HEK293 (cell line): ENCODE data around the gene DSN1.

Source experiments
- BCL11B ChIP-seq: fragments of 450-650 bp; formaldehyde crosslinking; IDR thresholded peaks from 2 replicates; pipeline ENCODE4 v1.5.1; 2016; ENCODE audit warnings: low read depth, missing biosample characterization, missing genetic modification characterization
- FEZF1 ChIP-seq: fragments of 450-650 bp; formaldehyde crosslinking; IDR thresholded peaks from 2 replicates; pipeline ENCODE4 v1.5.1; 2016; ENCODE audit warnings: missing biosample characterization, missing genetic modification characterization
- GLI4 ChIP-seq: fragments of 450-650 bp; formaldehyde crosslinking; IDR thresholded peaks from 2 replicates; pipeline ENCODE4 v1.5.1; 2016; ENCODE audit warnings: missing biosample characterization, missing genetic modification characterization
- GLIS2 ChIP-seq: fragments of 450-650 bp; formaldehyde crosslinking; IDR thresholded peaks from 2 replicates; pipeline ENCODE4 v1.5.1; 2016; ENCODE audit warnings: missing biosample characterization, missing genetic modification characterization
- KLF8 ChIP-seq: fragments of 450-650 bp; formaldehyde crosslinking; IDR thresholded peaks from 2 replicates; pipeline ENCODE4 v1.5.1; 2016; ENCODE audit warnings: missing biosample characterization, missing genetic modification characterization
- PRDM1 ChIP-seq: fragments of 450-650 bp; formaldehyde crosslinking; IDR thresholded peaks from 2 replicates; pipeline ENCODE4; 2016; ENCODE audit warnings: missing biosample characterization, missing genetic modification characterization
- SCRT1 ChIP-seq: fragments of 450-650 bp; formaldehyde crosslinking; IDR thresholded peaks from 2 replicates; pipeline ENCODE4 v1.5.1; 2016; ENCODE audit warnings: missing biosample characterization, missing genetic modification characterization, borderline replicate concordance
- TCF7L2 ChIP-seq: IDR thresholded peaks from 2 replicates; pipeline ENCODE4 v1.6.1; 2011; ENCODE audit warnings: low read depth, mild to moderate bottlenecking, inconsistent platforms, low read length, moderate library complexity, borderline replicate concordance
- YY1 ChIP-seq: fragments of 450-650 bp; formaldehyde crosslinking; IDR thresholded peaks from 2 replicates; pipeline ENCODE4 v1.5.1; 2018; ENCODE audit warnings: missing biosample characterization, missing genetic modification characterization
- YY2 ChIP-seq: fragments of 450-650 bp; formaldehyde crosslinking; IDR thresholded peaks from 2 replicates; pipeline ENCODE4 v1.5.1; 2016; ENCODE audit warnings: missing biosample characterization, missing genetic modification characterization
- ZBTB17 ChIP-seq: fragments of 450-650 bp; formaldehyde crosslinking; IDR thresholded peaks from 2 replicates; pipeline ENCODE4 v1.5.1; 2016; ENCODE audit warnings: missing biosample characterization, missing genetic modification characterization
- ZBTB21 ChIP-seq: fragments of 450-650 bp; formaldehyde crosslinking; IDR thresholded peaks from 2 replicates; pipeline ENCODE4 v1.5.1; 2017; ENCODE audit warnings: missing biosample characterization, missing genetic modification characterization
- ZFP37 ChIP-seq: fragments of 450-650 bp; formaldehyde crosslinking; IDR thresholded peaks from 2 replicates; pipeline ENCODE4 v1.5.1; 2016; ENCODE audit warnings: missing biosample characterization, missing genetic modification characterization
- ZFP69B ChIP-seq: fragments of 450-650 bp; formaldehyde crosslinking; IDR thresholded peaks from 2 replicates; pipeline ENCODE4 v1.5.1; 2016; ENCODE audit warnings: missing biosample characterization, missing genetic modification characterization
- ZNF133 ChIP-seq: fragments of 450-650 bp; formaldehyde crosslinking; IDR thresholded peaks from 2 replicates; pipeline ENCODE4 v1.5.1; 2016; ENCODE audit warnings: missing biosample characterization, missing genetic modification characterization
- ZNF169 ChIP-seq: fragments of 450-650 bp; formaldehyde crosslinking; IDR thresholded peaks from 2 replicates; pipeline ENCODE4 v1.5.1; 2016; ENCODE audit warnings: missing biosample characterization, missing genetic modification characterization
- ZNF19 ChIP-seq: fragments of 450-650 bp; formaldehyde crosslinking; IDR thresholded peaks from 2 replicates; pipeline ENCODE4; 2016; ENCODE audit warnings: missing biosample characterization, missing genetic modification characterization, low read depth
- ZNF221 ChIP-seq: fragments of 450-650 bp; formaldehyde crosslinking; IDR thresholded peaks from 2 replicates; pipeline ENCODE4 v1.5.1; 2017; ENCODE audit warnings: missing biosample characterization, missing genetic modification characterization, borderline replicate concordance
- ZNF311 ChIP-seq: fragments of 450-650 bp; formaldehyde crosslinking; IDR thresholded peaks from 2 replicates; pipeline ENCODE4 v1.5.1; 2017; ENCODE audit warnings: missing biosample characterization, missing genetic modification characterization, borderline replicate concordance
- ZNF324 ChIP-seq: fragments of 450-650 bp; formaldehyde crosslinking; IDR thresholded peaks from 2 replicates; pipeline ENCODE4 v1.5.1; 2016; ENCODE audit warnings: missing biosample characterization, missing genetic modification characterization
- ZNF335 ChIP-seq: fragments of 450-650 bp; formaldehyde crosslinking; conservative IDR thresholded peaks from 2 replicates; pipeline ENCODE4 v1.5.1; 2016; ENCODE audit warnings: missing biosample characterization, missing genetic modification characterization
- ZNF514 ChIP-seq: fragments of 450-650 bp; formaldehyde crosslinking; IDR thresholded peaks from 2 replicates; pipeline ENCODE4 v1.5.1; 2016; ENCODE audit warnings: missing biosample characterization, missing genetic modification characterization
- ZNF529 ChIP-seq: fragments of 450-650 bp; formaldehyde crosslinking; IDR thresholded peaks from 2 replicates; pipeline ENCODE4 v1.5.1; 2017; ENCODE audit warnings: missing genetic modification characterization, missing biosample characterization; ENCODE audit not compliant: insufficient replicate concordance
- ZNF561 ChIP-seq: fragments of 450-650 bp; IDR thresholded peaks from 2 replicates; pipeline ENCODE4 v1.5.1; 2018; ENCODE audit warnings: missing biosample characterization, missing genetic modification characterization, borderline replicate concordance
- ZNF600 ChIP-seq: fragments of 450-650 bp; formaldehyde crosslinking; IDR thresholded peaks from 2 replicates; pipeline ENCODE4 v1.5.1; 2016; ENCODE audit warnings: missing biosample characterization, missing genetic modification characterization
- ZNF660 ChIP-seq: fragments of 450-650 bp; IDR thresholded peaks from 2 replicates; pipeline ENCODE4 v1.5.1; 2018; ENCODE audit warnings: missing biosample characterization, mild to moderate bottlenecking, missing genetic modification characterization
- TF ChIP-seq, protein P1 (sequence below): fragments of 450-650 bp; formaldehyde crosslinking; IDR thresholded peaks from 2 replicates; pipeline ENCODE4 v1.5.1; 2016; ENCODE audit warnings: missing biosample characterization, missing genetic modification characterization
- TF ChIP-seq, protein P2 (sequence below): fragments of 450-650 bp; formaldehyde crosslinking; IDR thresholded peaks from 2 replicates; pipeline ENCODE4 v1.5.1; 2016; ENCODE audit warnings: missing biosample characterization, missing genetic modification characterization, borderline replicate concordance
- TF ChIP-seq, protein P3 (sequence below): fragments of 450-650 bp; formaldehyde crosslinking; IDR thresholded peaks from 2 replicates; pipeline ENCODE4 v1.5.1; 2016; ENCODE audit warnings: missing biosample characterization, missing genetic modification characterization
- TF ChIP-seq, protein P4 (sequence below): fragments of 450-650 bp; formaldehyde crosslinking; optimal IDR thresholded peaks from 2 replicates; pipeline ENCODE3; 2016; ENCODE audit warnings: missing biosample characterization, mild to moderate bottlenecking, missing genetic modification characterization
- TF ChIP-seq, protein P5 (sequence below): fragments of 450-650 bp; formaldehyde crosslinking; IDR thresholded peaks from 2 replicates; pipeline ENCODE4 v1.5.1; 2016; ENCODE audit warnings: missing biosample characterization, missing genetic modification characterization
- TF ChIP-seq, protein P6 (sequence below): sonication (generic); formaldehyde crosslinking; IDR thresholded peaks from 2 replicates; pipeline ENCODE4 v1.8.1; 2022; ENCODE audit warnings: mild to moderate bottlenecking, moderate library complexity, missing genetic modification reagents

DSN1 gene

DNA sequence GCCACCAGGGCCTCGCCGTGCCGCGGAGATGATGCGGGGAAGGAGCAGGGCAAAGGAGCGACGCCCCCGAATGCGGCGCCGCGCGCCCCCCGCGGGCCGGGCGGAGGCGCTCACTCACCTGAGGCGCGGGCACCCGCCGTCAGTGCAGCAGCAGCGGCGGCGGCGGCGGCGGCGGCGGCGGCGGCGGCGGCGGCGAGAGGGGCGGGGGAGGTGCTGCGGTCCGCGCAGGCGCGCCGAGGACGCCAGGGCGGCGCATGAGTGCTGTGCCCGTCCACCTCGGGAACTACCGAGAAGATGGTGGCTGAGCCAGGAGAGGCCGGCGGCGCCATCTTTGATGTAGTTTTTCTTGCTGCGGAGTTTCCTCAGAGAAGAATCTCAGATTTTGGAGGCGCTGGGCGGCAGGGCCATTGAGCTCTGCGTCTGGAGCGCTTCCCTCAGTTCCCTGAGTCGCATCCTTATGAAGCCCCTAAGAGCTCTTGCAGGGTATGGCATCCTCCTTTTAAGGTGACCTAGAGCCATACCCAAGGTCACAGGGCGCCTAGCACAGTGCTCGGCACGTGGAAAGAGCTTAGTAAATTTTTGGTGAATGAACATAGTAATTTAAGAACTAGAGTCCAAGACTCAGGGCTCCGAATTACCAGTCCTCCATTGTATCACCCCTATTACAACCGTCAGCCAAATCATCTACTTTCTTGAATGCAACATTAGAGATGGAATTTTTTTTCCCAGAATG is 27.5 kb downstream of the DSN1 start, which contains the start of gene NDRG3 (continued):
- TF ChIP-seq, protein P1, sequence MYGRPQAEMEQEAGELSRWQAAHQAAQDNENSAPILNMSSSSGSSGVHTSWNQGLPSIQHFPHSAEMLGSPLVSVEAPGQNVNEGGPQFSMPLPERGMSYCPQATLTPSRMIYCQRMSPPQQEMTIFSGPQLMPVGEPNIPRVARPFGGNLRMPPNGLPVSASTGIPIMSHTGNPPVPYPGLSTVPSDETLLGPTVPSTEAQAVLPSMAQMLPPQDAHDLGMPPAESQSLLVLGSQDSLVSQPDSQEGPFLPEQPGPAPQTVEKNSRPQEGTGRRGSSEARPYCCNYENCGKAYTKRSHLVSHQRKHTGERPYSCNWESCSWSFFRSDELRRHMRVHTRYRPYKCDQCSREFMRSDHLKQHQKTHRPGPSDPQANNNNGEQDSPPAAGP (tag by site-specific recombination) = no peak
- peak; percentile 87 for TF ChIP-seq YY1
- TF ChIP-seq ZNF600 (tag by site-specific recombination) = peak; percentile 67; the same call in 1 of the 2 replicates
- TF ChIP-seq TCF7L2 = no peak
- TF ChIP-seq SCRT1 (tag by site-specific recombination) = no peak
- TF ChIP-seq ZNF133 (tag by site-specific recombination) = no peak
- no peak for TF ChIP-seq KLF8
- TF ChIP-seq ZNF311 = no peak
- TF ChIP-seq ZNF221 (tag by site-specific recombination) = no peak
- no peak for TF ChIP-seq GLIS2 (tag by site-specific recombination)
- peak; percentile 58 for TF ChIP-seq ZNF335 (tag by site-specific recombination)
- TF ChIP-seq, protein P2, sequence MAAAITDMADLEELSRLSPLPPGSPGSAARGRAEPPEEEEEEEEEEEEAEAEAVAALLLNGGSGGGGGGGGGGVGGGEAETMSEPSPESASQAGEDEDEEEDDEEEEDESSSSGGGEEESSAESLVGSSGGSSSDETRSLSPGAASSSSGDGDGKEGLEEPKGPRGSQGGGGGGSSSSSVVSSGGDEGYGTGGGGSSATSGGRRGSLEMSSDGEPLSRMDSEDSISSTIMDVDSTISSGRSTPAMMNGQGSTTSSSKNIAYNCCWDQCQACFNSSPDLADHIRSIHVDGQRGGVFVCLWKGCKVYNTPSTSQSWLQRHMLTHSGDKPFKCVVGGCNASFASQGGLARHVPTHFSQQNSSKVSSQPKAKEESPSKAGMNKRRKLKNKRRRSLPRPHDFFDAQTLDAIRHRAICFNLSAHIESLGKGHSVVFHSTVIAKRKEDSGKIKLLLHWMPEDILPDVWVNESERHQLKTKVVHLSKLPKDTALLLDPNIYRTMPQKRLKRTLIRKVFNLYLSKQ (tag by site-specific recombination) = no peak
- no peak for TF ChIP-seq ZNF169 (tag by site-specific recombination)
- peak; percentile 86 for TF ChIP-seq YY2 (tag by site-specific recombination)
- TF ChIP-seq ZFP37 (tag by site-specific recombination) = no peak
- TF ChIP-seq ZFP69B = no peak
- TF ChIP-seq ZNF561 (tag by site-specific recombination) = 0 out of 2 replicates have a peak, but pooled peaks have one; percentile 42
- TF ChIP-seq ZBTB17 (tag by site-specific recombination) = 0 out of 2 replicates have a peak, but pooled peaks have one; percentile 28
- no peak for TF ChIP-seq ZNF324 (tag by site-specific recombination)
- no peak for TF ChIP-seq ZNF660 (tag by site-specific recombination)
- TF ChIP-seq BCL11B (tag by site-specific recombination) = no peak
- TF ChIP-seq, protein P3, sequence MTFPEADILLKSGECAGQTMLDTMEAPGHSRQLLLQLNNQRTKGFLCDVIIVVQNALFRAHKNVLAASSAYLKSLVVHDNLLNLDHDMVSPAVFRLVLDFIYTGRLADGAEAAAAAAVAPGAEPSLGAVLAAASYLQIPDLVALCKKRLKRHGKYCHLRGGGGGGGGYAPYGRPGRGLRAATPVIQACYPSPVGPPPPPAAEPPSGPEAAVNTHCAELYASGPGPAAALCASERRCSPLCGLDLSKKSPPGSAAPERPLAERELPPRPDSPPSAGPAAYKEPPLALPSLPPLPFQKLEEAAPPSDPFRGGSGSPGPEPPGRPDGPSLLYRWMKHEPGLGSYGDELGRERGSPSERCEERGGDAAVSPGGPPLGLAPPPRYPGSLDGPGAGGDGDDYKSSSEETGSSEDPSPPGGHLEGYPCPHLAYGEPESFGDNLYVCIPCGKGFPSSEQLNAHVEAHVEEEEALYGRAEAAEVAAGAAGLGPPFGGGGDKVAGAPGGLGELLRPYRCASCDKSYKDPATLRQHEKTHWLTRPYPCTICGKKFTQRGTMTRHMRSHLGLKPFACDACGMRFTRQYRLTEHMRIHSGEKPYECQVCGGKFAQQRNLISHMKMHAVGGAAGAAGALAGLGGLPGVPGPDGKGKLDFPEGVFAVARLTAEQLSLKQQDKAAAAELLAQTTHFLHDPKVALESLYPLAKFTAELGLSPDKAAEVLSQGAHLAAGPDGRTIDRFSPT (tag by site-specific recombination) = no peak
- no peak for TF ChIP-seq GLI4 (tag by site-specific recombination)
- no peak for TF ChIP-seq ZNF529
- TF ChIP-seq, protein P4, sequence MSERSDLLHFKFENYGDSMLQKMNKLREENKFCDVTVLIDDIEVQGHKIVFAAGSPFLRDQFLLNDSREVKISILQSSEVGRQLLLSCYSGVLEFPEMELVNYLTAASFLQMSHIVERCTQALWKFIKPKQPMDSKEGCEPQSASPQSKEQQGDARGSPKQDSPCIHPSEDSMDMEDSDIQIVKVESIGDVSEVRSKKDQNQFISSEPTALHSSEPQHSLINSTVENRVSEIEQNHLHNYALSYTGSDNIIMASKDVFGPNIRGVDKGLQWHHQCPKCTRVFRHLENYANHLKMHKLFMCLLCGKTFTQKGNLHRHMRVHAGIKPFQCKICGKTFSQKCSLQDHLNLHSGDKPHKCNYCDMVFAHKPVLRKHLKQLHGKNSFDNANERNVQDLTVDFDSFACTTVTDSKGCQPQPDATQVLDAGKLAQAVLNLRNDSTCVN = peak; percentile 22
- TF ChIP-seq, protein P5, sequence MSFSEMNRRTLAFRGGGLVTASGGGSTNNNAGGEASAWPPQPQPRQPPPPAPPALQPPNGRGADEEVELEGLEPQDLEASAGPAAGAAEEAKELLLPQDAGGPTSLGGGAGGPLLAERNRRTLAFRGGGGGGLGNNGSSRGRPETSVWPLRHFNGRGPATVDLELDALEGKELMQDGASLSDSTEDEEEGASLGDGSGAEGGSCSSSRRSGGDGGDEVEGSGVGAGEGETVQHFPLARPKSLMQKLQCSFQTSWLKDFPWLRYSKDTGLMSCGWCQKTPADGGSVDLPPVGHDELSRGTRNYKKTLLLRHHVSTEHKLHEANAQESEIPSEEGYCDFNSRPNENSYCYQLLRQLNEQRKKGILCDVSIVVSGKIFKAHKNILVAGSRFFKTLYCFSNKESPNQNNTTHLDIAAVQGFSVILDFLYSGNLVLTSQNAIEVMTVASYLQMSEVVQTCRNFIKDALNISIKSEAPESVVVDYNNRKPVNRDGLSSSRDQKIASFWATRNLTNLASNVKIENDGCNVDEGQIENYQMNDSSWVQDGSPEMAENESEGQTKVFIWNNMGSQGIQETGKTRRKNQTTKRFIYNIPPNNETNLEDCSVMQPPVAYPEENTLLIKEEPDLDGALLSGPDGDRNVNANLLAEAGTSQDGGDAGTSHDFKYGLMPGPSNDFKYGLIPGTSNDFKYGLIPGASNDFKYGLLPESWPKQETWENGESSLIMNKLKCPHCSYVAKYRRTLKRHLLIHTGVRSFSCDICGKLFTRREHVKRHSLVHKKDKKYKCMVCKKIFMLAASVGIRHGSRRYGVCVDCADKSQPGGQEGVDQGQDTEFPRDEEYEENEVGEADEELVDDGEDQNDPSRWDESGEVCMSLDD (tag by site-specific recombination) = no peak
- TF ChIP-seq FEZF1 (tag by site-specific recombination) = no peak
- TF ChIP-seq ZBTB21 (tag by site-specific recombination) = no peak
- TF ChIP-seq, protein P6, sequence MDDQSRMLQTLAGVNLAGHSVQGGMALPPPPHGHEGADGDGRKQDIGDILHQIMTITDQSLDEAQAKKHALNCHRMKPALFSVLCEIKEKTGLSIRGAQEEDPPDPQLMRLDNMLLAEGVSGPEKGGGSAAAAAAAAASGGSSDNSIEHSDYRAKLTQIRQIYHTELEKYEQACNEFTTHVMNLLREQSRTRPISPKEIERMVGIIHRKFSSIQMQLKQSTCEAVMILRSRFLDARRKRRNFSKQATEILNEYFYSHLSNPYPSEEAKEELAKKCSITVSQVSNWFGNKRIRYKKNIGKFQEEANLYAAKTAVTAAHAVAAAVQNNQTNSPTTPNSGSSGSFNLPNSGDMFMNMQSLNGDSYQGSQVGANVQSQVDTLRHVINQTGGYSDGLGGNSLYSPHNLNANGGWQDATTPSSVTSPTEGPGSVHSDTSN = no peak
- TF ChIP-seq PRDM1 = no peak
- no peak for TF ChIP-seq ZNF514 (tag by site-specific recombination)
- no peak for TF ChIP-seq ZNF19 (tag by site-specific recombination)
